ENCODE data around the gene FBXO7.
A peak's percentile ranks its signal among the peaks of the same experiment; 100 is the strongest.
"Not testable (repeated sequence)": the region's sequence is repeated elsewhere in the genome, so short reads cannot be mapped to it uniquely, and the experiment has no call there.

FBXO7 gene

DNA sequence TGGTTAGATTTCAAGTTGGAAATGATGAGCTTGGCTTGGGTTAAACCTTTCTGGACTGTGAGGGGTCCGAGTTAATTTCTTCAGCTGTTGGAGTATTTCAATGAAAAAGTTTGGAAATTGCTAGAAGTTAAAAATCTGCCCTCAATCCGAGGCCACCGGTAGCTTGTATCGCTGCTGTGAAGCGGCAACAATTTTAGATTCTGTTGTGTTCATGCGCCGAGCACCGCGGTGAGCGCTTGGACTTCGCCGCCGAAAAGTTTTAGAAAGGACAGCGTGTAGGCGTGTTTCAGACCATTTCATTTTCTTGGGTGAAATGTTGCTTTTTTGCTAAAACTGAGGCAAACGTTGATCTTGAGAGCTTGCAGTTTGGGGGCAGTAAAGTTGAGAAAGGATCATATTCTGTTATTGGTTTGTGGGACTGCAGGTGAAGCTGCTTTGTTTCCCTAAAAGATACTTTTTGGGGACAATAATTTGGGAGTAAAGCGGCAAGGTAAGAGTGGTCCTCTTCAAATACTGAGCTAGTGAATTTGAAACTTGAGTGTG, 928 bp downstream of the FBXO7 start:
- CTCF ChIA-PET: interaction anchor here (0.9 to 2.7 kb wide), 7 partner anchors 10 to 505 kb away, joined by 3 to 12 read pairs (median 3); partner anchors contain the start of gene RTCB
- peak; percentile 21 for DNase-seq (ENCODE audit: extremely low spot score)

DNA sequence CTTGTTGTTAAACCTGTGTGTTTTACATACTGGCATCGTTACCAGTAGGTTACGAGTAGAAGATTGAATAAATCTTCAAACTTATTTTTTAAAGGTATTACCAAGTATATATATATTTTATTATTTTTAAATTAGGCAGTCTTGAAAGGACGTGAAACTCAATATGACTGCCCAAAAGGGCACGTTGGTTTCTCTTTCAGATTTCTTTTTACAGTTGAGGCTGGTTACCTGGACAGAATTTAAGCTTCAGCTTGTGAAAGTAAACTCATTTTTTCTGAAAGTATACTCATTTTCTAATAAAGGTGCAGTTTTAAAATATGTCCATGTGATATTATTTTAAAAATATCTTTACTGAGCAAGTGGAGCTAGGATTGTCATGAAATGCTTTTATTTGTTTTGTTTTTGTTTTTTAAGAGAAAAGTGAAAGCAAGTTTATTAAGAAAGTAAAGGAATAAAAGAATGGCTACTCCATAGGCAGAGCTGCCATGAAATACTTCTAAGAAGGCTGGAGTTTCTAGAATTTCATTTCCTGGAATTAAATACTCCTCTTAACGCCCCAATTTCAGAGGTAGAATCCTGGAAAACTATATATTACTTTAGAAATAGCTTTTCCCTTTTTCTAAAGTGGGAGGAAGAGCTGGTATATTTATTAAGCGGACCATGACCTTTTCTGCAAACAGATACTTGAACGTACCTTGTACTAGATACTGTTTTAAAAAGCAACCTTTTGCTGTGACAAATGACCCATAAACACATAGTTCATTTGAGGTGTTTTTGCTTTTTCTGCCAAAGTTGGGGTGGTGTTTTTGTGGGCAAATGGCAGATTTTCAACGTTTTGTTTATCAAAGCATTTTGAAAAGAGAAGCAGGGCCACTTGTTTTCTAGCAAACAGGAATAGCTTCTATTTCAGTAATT, 1.9 kb downstream of the FBXO7 start:
- CTCF ChIA-PET: interaction anchor here (0.9 to 2.7 kb wide), 6 partner anchors 9 to 506 kb away, joined by 3 to 12 read pairs (median 6); partner anchors contain the start of gene RTCB

More for the DNA sequence above, 928 bp downstream of the FBXO7 start:
- TF ChIP-seq, protein P1, sequence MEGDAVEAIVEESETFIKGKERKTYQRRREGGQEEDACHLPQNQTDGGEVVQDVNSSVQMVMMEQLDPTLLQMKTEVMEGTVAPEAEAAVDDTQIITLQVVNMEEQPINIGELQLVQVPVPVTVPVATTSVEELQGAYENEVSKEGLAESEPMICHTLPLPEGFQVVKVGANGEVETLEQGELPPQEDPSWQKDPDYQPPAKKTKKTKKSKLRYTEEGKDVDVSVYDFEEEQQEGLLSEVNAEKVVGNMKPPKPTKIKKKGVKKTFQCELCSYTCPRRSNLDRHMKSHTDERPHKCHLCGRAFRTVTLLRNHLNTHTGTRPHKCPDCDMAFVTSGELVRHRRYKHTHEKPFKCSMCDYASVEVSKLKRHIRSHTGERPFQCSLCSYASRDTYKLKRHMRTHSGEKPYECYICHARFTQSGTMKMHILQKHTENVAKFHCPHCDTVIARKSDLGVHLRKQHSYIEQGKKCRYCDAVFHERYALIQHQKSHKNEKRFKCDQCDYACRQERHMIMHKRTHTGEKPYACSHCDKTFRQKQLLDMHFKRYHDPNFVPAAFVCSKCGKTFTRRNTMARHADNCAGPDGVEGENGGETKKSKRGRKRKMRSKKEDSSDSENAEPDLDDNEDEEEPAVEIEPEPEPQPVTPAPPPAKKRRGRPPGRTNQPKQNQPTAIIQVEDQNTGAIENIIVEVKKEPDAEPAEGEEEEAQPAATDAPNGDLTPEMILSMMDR (IDR thresholded peaks at IDR 0.05; ENCODE audit: control extremely low read depth, extremely low read depth, low read depth, missing control alignments): no peak
- POLR2A ChIA-PET: no interaction called here

DNA sequence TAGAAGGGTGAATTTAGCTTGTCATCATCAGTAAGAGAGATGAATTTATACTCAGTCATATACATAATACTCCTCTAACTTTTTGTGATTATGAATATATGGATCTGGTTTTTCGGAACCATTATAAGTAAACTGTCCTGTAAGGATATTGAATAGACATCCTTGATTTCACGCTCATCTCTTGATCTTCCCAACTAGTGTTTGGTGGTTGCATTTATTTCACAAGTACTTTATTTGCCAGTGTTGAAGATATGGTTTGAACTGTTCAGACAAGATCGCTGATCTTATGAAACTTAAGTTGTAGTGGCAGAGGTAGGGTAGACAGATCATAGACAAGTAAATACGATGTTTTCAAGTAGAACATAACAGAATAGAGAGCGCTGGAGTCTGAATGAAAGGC, 3.0 kb downstream of the FBXO7 start:
- TF ChIP-seq, protein P1 (IDR thresholded peaks at IDR 0.05; ENCODE audit: control extremely low read depth, extremely low read depth, low read depth, missing control alignments): no peak
- CTCF ChIA-PET: interaction anchor here (0.9 to 1.7 kb wide), 5 partner anchors 8 to 507 kb away, joined by 3 to 5 read pairs (median 3); no protein-coding TSS in a partner anchor
- DNase-seq (ENCODE audit: extremely low spot score): no peak
- POLR2A ChIA-PET: no interaction called here

More for the DNA sequence above, 1.9 kb downstream of the FBXO7 start:
- peak; percentile 25 for DNase-seq (ENCODE audit: extremely low spot score)
- TF ChIP-seq, protein P1 (IDR thresholded peaks at IDR 0.05; ENCODE audit: control extremely low read depth, extremely low read depth, low read depth, missing control alignments): no peak
- POLR2A ChIA-PET: no interaction called here

DNA sequence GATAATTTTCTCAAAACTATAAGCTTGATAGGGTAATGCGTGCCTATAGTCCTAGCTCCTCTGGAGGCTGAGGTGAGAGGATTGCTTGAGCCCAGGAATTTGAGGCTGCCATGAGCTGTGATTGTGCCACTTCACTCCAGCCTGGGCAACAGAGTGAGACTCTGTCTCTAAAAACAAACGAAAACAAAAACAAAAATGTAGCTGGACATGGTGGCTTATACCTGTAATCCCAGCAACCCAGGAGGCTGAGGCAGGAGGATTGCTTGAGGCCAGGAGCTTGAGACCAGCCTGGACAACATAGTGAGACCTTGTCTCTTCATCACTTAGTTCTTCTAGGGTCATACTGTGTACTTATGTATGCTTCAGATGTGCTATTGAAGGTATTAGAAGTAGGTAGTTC, 3.9 kb downstream of the FBXO7 start:
- not testable (repeated sequence) for DNase-seq (ENCODE audit: extremely low spot score)
- ChIA-PET CTCF (interaction anchor here (0.7 to 1.7 kb wide), 7 partner anchors 9 to 508 kb away, joined by 3 to 4 read pairs (median 3); no protein-coding TSS in a partner anchor), POLR2A (interaction anchor here (0.5 kb wide), 1 partner anchor 1440 kb away, joined by 3 read pairs; no protein-coding TSS in a partner anchor)

DNA sequence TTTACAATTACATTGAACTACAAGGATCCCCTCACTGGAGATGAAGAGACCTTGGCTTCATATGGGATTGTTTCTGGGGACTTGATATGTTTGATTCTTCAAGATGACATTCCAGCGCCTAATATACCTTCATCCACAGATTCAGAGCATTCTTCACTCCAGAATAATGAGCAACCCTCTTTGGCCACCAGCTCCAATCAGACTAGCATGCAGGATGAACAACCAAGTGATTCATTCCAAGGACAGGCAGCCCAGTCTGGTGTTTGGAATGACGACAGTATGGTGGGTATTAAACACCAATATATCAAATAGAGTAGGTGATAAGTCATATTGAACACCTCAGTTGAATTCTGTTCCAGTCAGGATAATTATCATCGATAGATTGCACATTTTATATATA, 4.4 kb downstream of the FBXO7 start:
- ChIA-PET POLR2A (no interaction called here), CTCF (interaction anchor here (1.1 to 1.4 kb wide), 3 partner anchors 8 to 509 kb away, joined by 3 to 4 read pairs (median 3); no protein-coding TSS in a partner anchor)
- TF ChIP-seq, protein P1 (IDR thresholded peaks at IDR 0.05; ENCODE audit: control extremely low read depth, extremely low read depth, low read depth, missing control alignments): no peak
- DNase-seq (ENCODE audit: extremely low spot score): no peak

DNA sequence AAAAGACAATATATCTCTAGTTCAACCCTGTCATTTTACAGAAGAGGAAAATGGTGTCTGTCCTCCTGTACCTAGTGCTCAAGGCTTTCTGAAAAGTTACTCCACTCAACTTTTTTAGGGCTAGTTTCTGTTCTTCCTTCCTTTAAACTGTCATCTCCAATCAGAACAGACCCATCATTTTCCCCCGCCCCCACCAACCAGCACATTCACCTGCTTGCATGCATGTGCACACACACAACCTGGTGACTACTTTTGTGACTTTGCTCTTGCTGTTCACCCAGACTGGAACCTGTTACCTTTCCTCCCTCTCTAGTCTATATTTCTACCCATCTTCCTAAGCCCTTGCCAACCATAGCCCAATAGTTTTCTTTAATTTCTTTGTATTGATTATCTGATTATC, 5.6 kb downstream of the FBXO7 start:
- DNase-seq (ENCODE audit: extremely low spot score): peak; percentile 35
- CTCF ChIA-PET: no interaction called here
- TF ChIP-seq, protein P1 (IDR thresholded peaks at IDR 0.05; ENCODE audit: control extremely low read depth, extremely low read depth, low read depth, missing control alignments): no peak
- POLR2A ChIA-PET: no interaction called here
